Thymus (tissue), 11 donors: Measurements from ENCODE around the gene ENTHD1. TPM values are rescaled to one million over a fixed set of nuclear protein-coding genes. Genes with fewer than 3 reads are reported as not detected.

Experiments
- DNase-seq, 9 donors: peaks; one replicate each; pipeline ENCODE4 v3.0.0-alpha.2; 2013; ENCODE audit warnings: low spot score in 9 of 9, low read depth in 6 of 9, missing footprints in 1 of 9
- H3K27ac ChIP-seq, 2 donors: one replicate each; pipeline ENCODE4 v1.5.1; 2013; ENCODE audit warnings: control low read depth in 1 of 2, low read depth in 1 of 2, low read length in 1 of 2, mild to moderate bottlenecking in 1 of 2, moderate library complexity in 1 of 2
- H3K27me3 ChIP-seq, 2 donors: one replicate each; pipeline ENCODE4 v1.5.1; 2013; ENCODE audit warnings: low read length in 1 of 2; ENCODE audit not compliant: control insufficient read depth in 2 of 2, insufficient read depth in 1 of 2
- H3K36me3 ChIP-seq, 2 donors: one replicate each; pipeline ENCODE4 v1.5.1; 2013; ENCODE audit warnings: low read length in 1 of 2, mild to moderate bottlenecking in 1 of 2, moderate library complexity in 1 of 2; ENCODE audit not compliant: control insufficient read depth in 2 of 2, insufficient read depth in 2 of 2
- H3K4me1 ChIP-seq, 2 donors: one replicate each; pipeline ENCODE4 v1.5.1; 2013; ENCODE audit warnings: low read length in 2 of 2; ENCODE audit not compliant: control insufficient read depth in 2 of 2, insufficient read depth in 2 of 2
- H3K4me3 ChIP-seq, 2 donors: one replicate each; pipeline ENCODE4 v1.5.1; 2013; ENCODE audit warnings: low read length in 2 of 2, control low read depth in 1 of 2, mild to moderate bottlenecking in 1 of 2
- H3K9me3 ChIP-seq, 2 donors: one replicate each; pipeline ENCODE4 v1.5.1; 2013; ENCODE audit warnings: low read length in 1 of 2, mild to moderate bottlenecking in 1 of 2; ENCODE audit not compliant: control insufficient read depth in 2 of 2, insufficient read depth in 1 of 2
- WGBS: extraction: QIAGEN DNeasy Blood & Tissue Kit; methylation state at CpG from one replicate; pipeline ENCODE4 v1.1.7; 2013; 5-methylcytosine and 5-hydroxymethylcytosine counted together
- polyA plus RNA-seq: library from polyadenylated mRNA; stranded (reverse); fragments of 200-250 nt; gene quantifications from one replicate; pipeline ENCODE4 v1.2.3, GENCODE V29; 2013
- total RNA-seq: library from RNA; stranded (reverse); fragments of 120-200 nt; gene quantifications from one replicate; pipeline ENCODE4 v1.2.4, GENCODE V29; 2013
- donor health status: healthy.

The ENTHD1 gene
- total and polyA plus RNA-seq, 2 donors = 0.85 to 1.2 TPM

DNA sequence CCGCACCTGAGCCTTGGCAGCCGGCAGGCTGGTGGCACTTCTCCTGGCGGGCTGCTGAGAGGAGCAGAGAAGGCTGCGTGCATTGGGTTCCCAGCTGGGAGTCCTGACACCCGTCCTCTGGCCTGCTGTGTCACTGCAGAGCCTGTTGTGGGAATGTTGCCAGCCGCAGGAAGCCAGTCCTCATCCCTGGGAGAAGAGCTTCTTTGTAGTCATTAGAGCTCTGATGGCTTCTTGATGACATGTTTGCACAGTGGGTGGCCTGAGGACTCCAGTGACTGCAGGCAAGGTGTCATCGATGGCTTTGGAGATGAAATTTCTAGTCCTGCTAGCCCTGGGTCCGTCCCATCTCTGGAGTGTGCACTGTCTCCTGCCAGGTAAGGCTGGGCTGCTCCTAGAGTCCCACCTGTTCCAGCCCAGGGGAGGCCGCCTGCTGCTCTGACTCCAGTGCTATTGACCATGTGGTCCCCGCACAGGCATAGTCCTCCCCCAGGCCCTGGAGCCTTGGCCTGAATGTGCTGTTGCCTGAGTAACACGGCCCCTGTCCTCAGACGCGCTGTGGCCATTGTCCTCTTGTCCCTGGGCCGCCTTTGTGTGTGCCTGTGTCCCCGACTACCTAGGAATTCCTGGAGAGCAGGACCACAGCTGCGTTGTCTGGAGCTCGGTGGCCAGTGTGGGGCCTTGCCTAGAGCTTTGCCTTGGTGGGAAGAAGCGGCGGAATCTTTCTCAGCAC, 193.8 kb downstream of the ENTHD1 start:
- DNase-seq = no peak
- Histone ChIP-seq H3K27me3 (peaks cover 0 to 20% of the 10 kb centered on the region in 2 donors), H3K36me3 (no peaks in the 10 kb centered on the region), H3K4me1 (peaks cover 0 to 3% of the 10 kb centered on the region in 2 donors), H3K9me3 (no peaks in the 10 kb centered on the region), H3K27ac (no peak overlapping the region), H3K4me3 (no peak overlapping the region)
- WGBS = 94% methylated on average over 19 of the region's 19 CpGs

DNA sequence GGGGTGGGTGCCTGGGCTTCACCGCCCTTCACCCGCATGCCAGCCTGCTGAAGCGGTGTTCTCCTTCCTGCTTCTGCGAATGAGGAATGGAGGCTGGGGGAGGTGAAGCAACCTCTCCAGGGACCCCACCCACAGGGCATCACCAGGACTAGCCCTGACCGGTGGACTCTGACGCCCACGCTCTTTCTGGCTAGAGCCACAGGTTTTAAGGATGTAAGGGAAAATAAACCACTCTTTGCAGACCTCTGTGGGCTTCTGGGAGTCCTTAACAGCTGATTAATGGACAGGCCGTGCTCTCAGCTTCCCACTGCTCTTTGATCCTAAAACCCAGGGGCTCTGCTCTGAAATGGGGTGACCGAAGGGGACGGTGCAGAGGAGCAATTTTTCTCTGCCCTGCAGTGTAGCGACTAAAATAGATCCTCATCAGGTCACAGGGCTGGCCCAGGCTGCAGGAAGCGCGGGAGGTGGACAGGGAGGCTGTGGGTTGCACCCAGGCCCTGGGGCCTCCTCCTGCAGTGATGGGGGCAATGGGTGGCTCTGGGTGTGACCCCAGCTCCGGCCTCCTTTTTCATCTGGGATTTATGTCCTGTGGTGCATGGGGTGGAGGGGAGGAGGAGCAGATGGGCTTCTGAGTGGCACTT, 195.7 kb downstream of the ENTHD1 start:
- no peaks in the 10 kb centered on the region for H3K36me3 ChIP-seq
- H3K4me1 ChIP-seq = peaks cover 0 to 3% of the 10 kb centered on the region in 2 donors
- H3K27me3 ChIP-seq = peaks cover 0 to 38% of the 10 kb centered on the region in 2 donors
- H3K4me3 ChIP-seq = no peak overlapping the region
- 87% methylated on average over 14 of the region's 14 CpGs for WGBS
- H3K9me3 ChIP-seq = no peaks in the 10 kb centered on the region
- no peak overlapping the region for H3K27ac ChIP-seq
- no peak for DNase-seq

DNA sequence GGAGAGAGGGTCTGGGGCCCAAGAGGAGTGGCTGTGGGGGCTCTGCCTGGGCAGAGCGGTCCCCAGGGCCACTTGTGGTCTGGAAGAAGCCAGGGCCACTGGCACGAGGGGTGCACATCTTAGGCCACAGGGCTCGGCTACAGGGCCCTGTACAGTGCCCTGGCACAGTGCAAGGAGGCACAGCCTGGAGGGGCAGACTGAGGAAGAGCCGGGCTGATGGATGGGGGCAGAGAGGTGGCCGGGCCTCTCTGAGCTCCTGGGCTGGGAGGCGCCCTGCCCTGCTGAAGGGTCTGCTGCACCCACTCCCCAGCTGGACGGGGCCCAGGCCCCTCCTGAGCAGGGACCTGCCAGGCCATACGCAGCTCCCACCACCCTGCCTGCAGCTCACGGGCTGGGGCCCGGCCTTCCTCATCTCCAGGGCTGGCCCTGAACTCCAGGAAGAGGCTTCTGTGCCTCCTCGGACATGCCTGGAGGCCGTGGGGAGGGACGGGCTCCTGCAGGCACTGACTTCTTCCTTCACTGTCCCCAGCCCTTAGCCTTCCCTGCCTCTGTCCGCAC, 199.5 kb downstream of the ENTHD1 start:
- Histone ChIP-seq H3K4me3 (no peak overlapping the region), H3K9me3 (no peaks in the 10 kb centered on the region), H3K4me1 (peaks cover 0 to 5% of the 10 kb centered on the region in 2 donors), H3K36me3 (no peaks in the 10 kb centered on the region), H3K27ac (no peak overlapping the region), H3K27me3 (peaks cover 0 to 60% of the 10 kb centered on the region in 2 donors)
- WGBS = 73% methylated on average over 14 of the region's 14 CpGs
- DNase-seq = no peak

Other genes starting within 250 kb of the ENTHD1 start
- 193 TPM for gene GRAP2, start 7.3 kb upstream of the ENTHD1 start, total RNA-seq
- gene GRAP2, start 7.3 kb upstream of the ENTHD1 start, polyA plus RNA-seq = 51.5 TPM
- 4.8 TPM for gene TMA7B, start 66.6 kb upstream of the ENTHD1 start, total RNA-seq
- gene TMA7B, start 66.6 kb upstream of the ENTHD1 start, polyA plus RNA-seq = 3.3 TPM
- 2.4 TPM for gene FAM83F, start 101.2 kb upstream of the ENTHD1 start, total RNA-seq
- gene FAM83F, start 101.2 kb upstream of the ENTHD1 start, polyA plus RNA-seq = 2.0 TPM